GM12872 (cell line): ENCODE data around the gene MAFB.

Experiments
- TF ChIP-seq, protein P1 (sequence below): IDR thresholded peaks from 3 replicates; pipeline ENCODE4 v1.5.1; 2011; ENCODE audit warnings: low read depth, mild to moderate bottlenecking, low read length, moderate library complexity; ENCODE audit not compliant: insufficient read depth

The MAFB gene

GRCh38 chr20:40652441-40652987, 36.5 kb downstream of the MAFB start:
- TF ChIP-seq, protein P1, sequence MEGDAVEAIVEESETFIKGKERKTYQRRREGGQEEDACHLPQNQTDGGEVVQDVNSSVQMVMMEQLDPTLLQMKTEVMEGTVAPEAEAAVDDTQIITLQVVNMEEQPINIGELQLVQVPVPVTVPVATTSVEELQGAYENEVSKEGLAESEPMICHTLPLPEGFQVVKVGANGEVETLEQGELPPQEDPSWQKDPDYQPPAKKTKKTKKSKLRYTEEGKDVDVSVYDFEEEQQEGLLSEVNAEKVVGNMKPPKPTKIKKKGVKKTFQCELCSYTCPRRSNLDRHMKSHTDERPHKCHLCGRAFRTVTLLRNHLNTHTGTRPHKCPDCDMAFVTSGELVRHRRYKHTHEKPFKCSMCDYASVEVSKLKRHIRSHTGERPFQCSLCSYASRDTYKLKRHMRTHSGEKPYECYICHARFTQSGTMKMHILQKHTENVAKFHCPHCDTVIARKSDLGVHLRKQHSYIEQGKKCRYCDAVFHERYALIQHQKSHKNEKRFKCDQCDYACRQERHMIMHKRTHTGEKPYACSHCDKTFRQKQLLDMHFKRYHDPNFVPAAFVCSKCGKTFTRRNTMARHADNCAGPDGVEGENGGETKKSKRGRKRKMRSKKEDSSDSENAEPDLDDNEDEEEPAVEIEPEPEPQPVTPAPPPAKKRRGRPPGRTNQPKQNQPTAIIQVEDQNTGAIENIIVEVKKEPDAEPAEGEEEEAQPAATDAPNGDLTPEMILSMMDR = no peak

DNA sequence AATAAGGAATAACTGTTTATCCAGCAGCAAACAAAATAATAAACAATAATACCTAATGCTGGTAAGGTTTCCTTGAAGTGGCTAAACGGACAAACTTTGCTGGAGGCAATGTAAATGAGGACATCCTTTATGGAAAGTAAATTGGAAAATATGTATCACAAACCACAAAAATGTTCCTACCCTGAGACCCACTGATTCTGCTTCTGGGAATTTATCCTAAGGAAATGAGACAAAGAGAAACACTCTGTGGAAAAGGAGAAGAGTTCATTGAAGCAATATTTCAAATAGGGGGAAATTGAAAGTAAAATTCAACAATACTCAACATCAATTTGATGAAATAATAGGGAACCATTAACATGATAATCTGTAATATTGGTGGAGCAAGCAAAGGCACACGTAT, 37.9 kb downstream of the MAFB start:
- TF ChIP-seq, protein P1 = no peak

DNA sequence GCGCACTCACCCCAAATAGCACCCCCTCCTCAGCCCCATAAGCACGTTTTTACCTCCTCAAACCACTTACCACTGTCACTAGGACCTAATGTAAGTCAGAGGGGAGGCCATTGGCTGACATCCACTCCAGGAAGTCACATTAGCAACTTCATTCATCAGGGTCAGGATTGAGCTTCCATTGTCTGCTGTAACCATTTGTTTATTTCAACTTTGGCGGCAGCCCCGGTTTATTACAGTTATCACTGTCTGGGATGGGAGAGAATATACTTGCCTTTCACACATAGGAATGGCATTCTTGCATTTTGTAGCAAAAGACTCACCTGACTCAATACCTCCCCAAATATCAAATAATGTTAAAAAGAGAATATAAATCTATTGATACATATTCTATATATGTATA, 38.3 kb downstream of the MAFB start:
- TF ChIP-seq, protein P1 = no peak

DNA sequence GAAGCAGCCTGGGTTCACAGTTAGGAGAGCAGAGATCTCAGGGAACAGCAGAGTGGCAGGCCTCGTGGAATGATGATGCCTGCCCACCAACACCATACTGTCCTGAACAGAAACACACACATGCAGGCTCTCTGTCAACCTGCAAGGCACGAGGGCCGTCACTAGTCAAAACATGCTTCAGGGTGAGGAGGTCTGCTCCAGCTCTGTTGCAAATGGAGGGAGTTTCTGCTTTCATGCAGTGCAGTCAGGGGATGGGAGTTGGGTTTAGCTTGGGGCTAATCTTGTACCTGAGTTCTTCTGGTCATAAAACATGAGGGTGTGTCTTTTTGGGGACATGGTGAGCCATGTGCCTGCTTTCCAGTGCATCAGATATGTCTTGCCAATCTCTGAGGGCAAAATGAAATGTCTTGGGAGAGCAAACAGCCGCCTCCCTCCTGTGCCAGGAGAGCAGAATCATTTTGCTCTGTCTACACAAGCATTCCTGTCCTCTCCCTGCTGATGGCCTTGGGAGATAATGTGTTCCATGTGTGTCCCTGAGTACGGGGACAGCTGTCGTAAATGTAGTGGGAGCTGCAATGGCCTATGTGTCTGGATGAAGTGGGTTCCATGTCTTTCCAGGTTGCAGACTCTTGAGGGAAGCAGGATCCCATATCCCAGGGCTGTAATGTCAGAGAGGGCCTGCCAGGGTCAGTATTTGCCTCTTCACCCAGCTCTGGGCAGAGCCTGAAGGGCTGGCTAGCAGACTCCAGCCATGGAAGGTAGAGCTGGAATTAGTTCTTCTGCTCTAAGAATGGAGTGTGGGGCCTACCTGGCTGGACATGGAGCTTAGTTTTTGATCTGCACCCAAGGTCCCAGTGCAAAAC, 40.6 kb downstream of the MAFB start:
- TF ChIP-seq, protein P1 = no peak

- TF ChIP-seq, protein P1 = no peak
Measured at GRCh38 chr20:40646813-40647212, 42.2 kb downstream of the MAFB start.

DNA sequence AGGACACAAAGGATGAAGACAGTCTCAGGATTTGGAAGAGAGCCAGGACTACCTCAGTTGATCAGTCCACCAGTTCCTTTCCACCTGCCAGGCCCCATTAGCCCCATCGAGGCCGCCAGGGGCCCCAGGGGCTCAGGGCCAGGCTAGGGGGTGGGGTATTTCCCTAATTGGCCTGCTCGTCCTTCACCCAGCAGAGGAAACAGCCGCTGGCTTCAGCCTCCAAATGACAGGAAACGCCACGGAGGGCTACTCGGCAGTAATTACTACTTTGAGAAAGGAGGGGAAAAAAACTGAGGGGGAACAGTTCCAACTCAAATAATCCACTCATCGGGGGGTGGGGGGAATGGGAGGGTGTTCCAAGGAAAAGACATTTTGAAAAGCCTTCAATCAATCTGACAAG, 42.7 kb downstream of the MAFB start:
- TF ChIP-seq, protein P1 = no peak

DNA sequence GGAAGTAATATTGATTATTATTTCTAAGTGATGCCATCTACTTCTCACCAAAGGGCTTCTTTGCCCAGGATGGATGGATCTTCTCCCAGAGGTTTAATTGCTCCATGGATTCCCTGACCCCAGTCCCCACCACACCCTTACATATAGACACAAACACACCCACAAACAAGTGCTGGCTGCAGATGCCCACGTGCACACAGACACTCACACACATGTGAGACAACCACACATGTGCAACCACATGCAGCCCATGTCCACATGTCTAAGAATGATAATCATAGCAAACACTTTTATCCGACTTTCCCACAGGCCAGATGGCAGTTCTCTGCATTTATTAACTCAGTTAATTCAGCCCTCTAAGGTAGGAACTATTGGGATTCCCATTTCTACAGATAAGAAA, 44.2 kb downstream of the MAFB start:
- TF ChIP-seq, protein P1 = no peak
